HepG2 (cell line): Measurements from ENCODE around the gene ALDH16A1. TPM values are rescaled to one million over a fixed set of nuclear protein-coding genes. Genes with fewer than 3 reads are reported as not detected.

Experiments
- ATF7-NPFF ChIP-seq: sonication (generic); formaldehyde crosslinking; IDR thresholded peaks from 2 replicates; pipeline ENCODE4 v1.8.1; 2023; ENCODE audit warnings: mild to moderate bottlenecking, low read depth, missing genetic modification reagents, moderate library complexity
- HIVEP1 ChIP-seq: sonication (generic); formaldehyde crosslinking; IDR thresholded peaks from 2 replicates; pipeline ENCODE4 v1.4.0; 2020; ENCODE audit warnings: mild to moderate bottlenecking, missing genetic modification reagents
- KAT7 ChIP-seq: IDR thresholded peaks from 2 replicates; pipeline ENCODE4 v1.6.1; 2018; ENCODE audit warnings: borderline replicate concordance, missing compliant biosample characterization
- MAZ ChIP-seq, 2 experiments: sonication (generic) in 1 of 2; formaldehyde crosslinking in 1 of 2; IDR thresholded peaks; 2 replicates each; pipeline versions ENCODE4 v1.5.0 to v1.6.1; 2012 to 2020; ENCODE audit warnings: low read depth in 2 of 2, mild to moderate bottlenecking in 2 of 2, borderline replicate concordance in 1 of 2, improper control_type of control experiment in 1 of 2, low read length in 1 of 2, missing genetic modification reagents in 1 of 2, moderate library complexity in 1 of 2
- MBD4 ChIP-seq: IDR thresholded peaks from 2 replicates; pipeline ENCODE4 v1.6.1; 2012; ENCODE audit warnings: low read length, inconsistent platforms, borderline replicate concordance
- MYNN ChIP-seq: sonication (generic); formaldehyde crosslinking; IDR thresholded peaks from 2 replicates; pipeline ENCODE4 v1.4.0; 2020; ENCODE audit warnings: mild to moderate bottlenecking, low read depth, missing genetic modification reagents
- POLR2G ChIP-seq: fragments of 200-400 bp; formaldehyde crosslinking; IDR thresholded peaks from 2 replicates; pipeline ENCODE4 v1.6.1; 2018; ENCODE audit warnings: mild to moderate bottlenecking, low read depth, low read length, moderate library complexity
- PREB ChIP-seq: sonication (generic); formaldehyde crosslinking; IDR thresholded peaks from 2 replicates; pipeline ENCODE4 v1.4.0; 2020; ENCODE audit warnings: missing genetic modification reagents
- PRMT3 ChIP-seq: sonication (generic); formaldehyde crosslinking; IDR thresholded peaks from 2 replicates; pipeline ENCODE4 v1.8.1; 2022; ENCODE audit warnings: low read depth, mild to moderate bottlenecking, moderate library complexity, missing genetic modification reagents, borderline replicate concordance
- RFXANK ChIP-seq: IDR thresholded peaks from 2 replicates; pipeline ENCODE4 v1.6.1; 2016
- RNF219 ChIP-seq: sonication (generic); formaldehyde crosslinking; IDR thresholded peaks from 2 replicates; pipeline ENCODE4 v1.5.0; 2020; ENCODE audit warnings: mild to moderate bottlenecking, missing genetic modification reagents
- SKIL ChIP-seq: sonication (generic); formaldehyde crosslinking; IDR thresholded peaks from 2 replicates; pipeline ENCODE4 v1.8.0; 2022; ENCODE audit warnings: missing genetic modification reagents, mild to moderate bottlenecking, moderate library complexity, borderline replicate concordance
- SNAPC2 ChIP-seq: sonication (generic); formaldehyde crosslinking; IDR thresholded peaks from 2 replicates; pipeline ENCODE4 v1.8.1; 2022; ENCODE audit warnings: mild to moderate bottlenecking, missing genetic modification reagents
- TEF ChIP-seq: sonication (generic); formaldehyde crosslinking; IDR thresholded peaks from 2 replicates; pipeline ENCODE4 v1.5.0; 2020; ENCODE audit warnings: missing genetic modification reagents
- TIGD3 ChIP-seq: sonication (generic); formaldehyde crosslinking; IDR thresholded peaks from 2 replicates; pipeline ENCODE4 v1.5.1; 2020; ENCODE audit warnings: mild to moderate bottlenecking, missing genetic modification reagents, borderline replicate concordance
- ZBTB42 ChIP-seq: sonication (generic); formaldehyde crosslinking; IDR thresholded peaks from 2 replicates; pipeline ENCODE4 v1.5.0; 2020; ENCODE audit warnings: mild to moderate bottlenecking, missing genetic modification reagents
- ZFP62 ChIP-seq: sonication (generic); formaldehyde crosslinking; IDR thresholded peaks from 2 replicates; pipeline ENCODE4 v1.4.0; 2020; ENCODE audit warnings: missing genetic modification reagents
- ZFP82 ChIP-seq: sonication (generic); formaldehyde crosslinking; IDR thresholded peaks from 2 replicates; pipeline ENCODE4 v1.5.1; 2020; ENCODE audit warnings: mild to moderate bottlenecking, missing genetic modification reagents, borderline replicate concordance
- ZNF615 ChIP-seq: sonication (generic); formaldehyde crosslinking; IDR thresholded peaks from 2 replicates; pipeline ENCODE4 v1.5.0; 2020; ENCODE audit warnings: mild to moderate bottlenecking, missing genetic modification reagents, borderline replicate concordance
- ZNF878 ChIP-seq: sonication (generic); formaldehyde crosslinking; IDR thresholded peaks from 2 replicates; pipeline ENCODE4 v1.8.1; 2023; ENCODE audit warnings: mild to moderate bottlenecking, missing genetic modification reagents, moderate library complexity
- polyA plus RNA-seq, 8 experiments: library from polyadenylated mRNA; depleted of rRNA in 3 of 8; stranded (reverse) in 7 of 8; unstranded in 1 of 8; fragments of >200 nt; fragmentation: Illumina TruSeq in 4 of 8; extraction: Trizol in 4 of 8; gene quantifications; 2 replicates each; pipeline versions ENCODE4 v1.2.1 to v1.2.3, GENCODE V29; 2011 to 2016; ENCODE audit warnings: low read depth in 4 of 8, missing spikeins in 1 of 8, mixed read lengths in 1 of 8; ENCODE audit not compliant: insufficient read depth in 1 of 8
- total RNA-seq, 5 experiments: library from RNA; depleted of rRNA; stranded (reverse); fragments of >200 nt; fragmentation: Illumina TruSeq; extraction: Trizol; gene quantifications; 2 replicates each; pipeline ENCODE4 v1.2.3, GENCODE V29; 2016; ENCODE audit warnings: low read depth in 1 of 5

ALDH16A1 gene
- total and polyA plus RNA-seq, 2 of the 13 experiments (the other 11 are each of a cell fraction or from before 2014, with no cell fraction given): 8.4 to 34.9 TPM

GRCh38 chr19:49443366-49444099 is 9.5 kb upstream of the ALDH16A1 start (continued):
- no peak for TF ChIP-seq SKIL (CRISPR knock-in tag)
- peak; percentile 62 for TF ChIP-seq POLR2G
- no peak for TF ChIP-seq ATF7-NPFF (CRISPR knock-in tag)
- no peak for TF ChIP-seq PREB (CRISPR knock-in tag)
- no peak for TF ChIP-seq SNAPC2
- TF ChIP-seq ZNF878 (CRISPR knock-in tag): no peak
- TF ChIP-seq PRMT3 (CRISPR knock-in tag): no peak
- peak; percentile 80; the same call in 1 of the 2 replicates for TF ChIP-seq MAZ (IDR thresholded peaks at IDR 0.05; ENCODE audit: borderline replicate concordance, low read depth, low read length)
- peak; percentile 82 for TF ChIP-seq MAZ (CRISPR knock-in tag; IDR thresholded peaks at IDR 0.05; ENCODE audit: low read depth)
- TF ChIP-seq MYNN: peak; percentile 53; the same call in 1 of the 2 replicates
- TF ChIP-seq ZFP82 (CRISPR knock-in tag): no peak; the same call in 1 of the 2 replicates
- TF ChIP-seq MBD4: no peak
- TF ChIP-seq HIVEP1 (CRISPR knock-in tag): peak; percentile 71; the same call in 1 of the 2 replicates
- TF ChIP-seq RFXANK (CRISPR knock-in tag): no peak
- TF ChIP-seq TEF (CRISPR knock-in tag): no peak
- TF ChIP-seq TIGD3 (CRISPR knock-in tag): no peak
- TF ChIP-seq KAT7: no peak
- TF ChIP-seq RNF219 (CRISPR knock-in tag): no peak
- no peak for TF ChIP-seq ZBTB42 (CRISPR knock-in tag)
- TF ChIP-seq ZFP62 (CRISPR knock-in tag): peak; percentile 93; the same call in 1 of the 2 replicates
- TF ChIP-seq ZNF615 (CRISPR knock-in tag): 0 out of 2 replicates have a peak, but pooled peaks have one; percentile 86
